Pons (tissue), 1 donor: Measurements from ENCODE around the gene GLIS1.

Experiments used
- DNase-seq: peaks from one replicate; pipeline ENCODE4 v3.0.0-alpha.2; 2016; ENCODE audit warnings: low spot score

Gene GLIS1

DNA sequence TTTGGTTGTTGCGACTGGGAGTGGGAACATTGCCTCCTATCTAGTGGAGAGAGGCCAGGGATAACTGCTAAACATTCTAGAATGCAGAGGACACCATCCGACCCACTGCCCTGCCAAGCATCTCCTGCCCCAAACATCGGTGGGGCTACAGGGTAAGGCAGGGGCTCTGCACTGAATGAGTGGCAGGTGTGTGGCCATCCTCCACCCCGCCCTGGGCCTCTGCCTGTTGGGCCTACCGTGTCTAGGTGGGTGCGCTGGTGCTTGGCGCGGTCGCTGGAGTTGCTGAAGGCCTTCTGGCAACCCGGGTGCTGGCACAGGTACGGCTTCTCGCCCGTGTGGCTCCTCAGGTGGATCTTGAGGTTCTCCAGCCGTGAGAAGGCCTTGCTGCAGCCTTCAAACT lies 209.4 kb downstream of the GLIS1 start:
- no peak for DNase-seq

GRCh38 chr1:53527368-53527767 lies 211.6 kb downstream of the GLIS1 start:
- no peak for DNase-seq

DNA sequence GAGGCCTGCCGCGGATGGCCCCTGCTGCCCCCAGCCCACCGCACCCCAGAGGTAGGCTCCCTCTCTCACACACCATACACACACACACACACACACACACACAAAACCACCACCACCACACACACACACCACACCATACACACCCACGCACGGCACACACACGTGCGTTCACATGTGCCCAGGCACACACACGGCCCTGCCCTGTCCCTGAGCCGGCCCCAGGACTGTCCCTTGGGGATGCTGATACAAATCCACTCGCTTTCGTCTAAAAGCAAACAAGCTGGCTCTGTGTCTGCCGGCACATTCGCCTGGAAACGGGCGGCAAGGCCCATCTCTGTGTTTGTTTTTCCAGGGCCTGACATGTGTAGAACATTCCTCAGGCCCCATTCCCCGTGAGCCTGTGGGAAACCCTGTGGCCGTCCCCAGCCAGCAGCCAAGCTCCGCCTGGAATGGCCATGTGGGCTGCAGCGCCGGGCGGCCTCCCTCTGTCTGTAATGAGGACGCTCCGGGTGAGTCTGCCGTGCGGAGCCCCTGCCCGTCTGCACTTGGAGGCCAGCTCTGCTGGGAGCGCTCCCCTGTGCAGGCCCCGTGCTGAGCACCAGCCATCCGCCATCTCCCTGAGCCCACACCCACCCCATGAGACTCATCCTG lies 212.4 kb downstream of the GLIS1 start:
- no peak for DNase-seq

DNA sequence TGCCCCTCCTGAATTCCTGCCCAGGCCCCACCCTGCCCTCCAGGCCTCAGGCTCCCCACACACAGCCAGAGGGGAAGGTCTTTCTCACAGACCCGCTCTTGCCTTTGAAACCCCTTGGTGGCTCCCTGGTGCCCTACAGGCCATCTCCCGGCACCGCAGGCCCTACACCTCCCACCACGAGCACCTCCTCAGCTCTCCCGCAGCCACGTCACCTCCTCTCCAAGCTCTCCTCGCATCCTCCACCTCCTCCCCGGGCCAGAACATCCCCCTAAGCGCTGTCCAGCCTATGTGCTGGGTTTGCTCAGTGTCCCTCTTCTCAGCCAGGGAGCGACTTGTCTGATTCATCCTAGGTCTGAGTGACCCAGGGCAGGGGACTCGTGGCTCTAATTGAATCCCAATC lies 213.4 kb downstream of the GLIS1 start:
- no peak for DNase-seq

- peak; percentile 5 for DNase-seq
Measured at GRCh38 chr1:53524428-53525375, 214.3 kb downstream of the GLIS1 start.

GRCh38 chr1:53521924-53522552 lies 216.9 kb downstream of the GLIS1 start:
- no peak for DNase-seq

GRCh38 chr1:53520481-53520880 lies 218.5 kb downstream of the GLIS1 start:
- DNase-seq, result no peak

- no peak for DNase-seq
Measured at GRCh38 chr1:53519421-53519820, 219.5 kb downstream of the GLIS1 start.

DNA sequence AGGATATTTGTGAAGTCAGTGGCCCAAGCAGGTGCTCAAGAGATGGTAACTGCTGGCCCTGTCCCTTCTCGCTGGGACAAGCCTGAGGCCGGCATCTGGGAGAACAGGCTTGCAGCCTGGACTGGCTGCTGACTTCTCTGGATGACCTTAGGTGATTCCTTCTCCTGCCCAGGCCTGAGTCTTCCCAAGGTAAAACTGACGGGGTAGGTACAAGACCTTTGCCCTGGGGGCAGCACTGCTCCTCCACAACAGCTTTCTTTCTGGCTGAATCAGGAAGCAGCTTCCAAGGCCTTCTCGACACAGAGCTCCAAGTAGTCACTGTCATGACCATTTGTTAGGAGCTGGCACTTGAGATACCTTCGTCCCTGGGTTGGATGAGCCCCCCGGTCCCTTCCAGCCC lies 220.2 kb downstream of the GLIS1 start:
- no peak for DNase-seq

DNA sequence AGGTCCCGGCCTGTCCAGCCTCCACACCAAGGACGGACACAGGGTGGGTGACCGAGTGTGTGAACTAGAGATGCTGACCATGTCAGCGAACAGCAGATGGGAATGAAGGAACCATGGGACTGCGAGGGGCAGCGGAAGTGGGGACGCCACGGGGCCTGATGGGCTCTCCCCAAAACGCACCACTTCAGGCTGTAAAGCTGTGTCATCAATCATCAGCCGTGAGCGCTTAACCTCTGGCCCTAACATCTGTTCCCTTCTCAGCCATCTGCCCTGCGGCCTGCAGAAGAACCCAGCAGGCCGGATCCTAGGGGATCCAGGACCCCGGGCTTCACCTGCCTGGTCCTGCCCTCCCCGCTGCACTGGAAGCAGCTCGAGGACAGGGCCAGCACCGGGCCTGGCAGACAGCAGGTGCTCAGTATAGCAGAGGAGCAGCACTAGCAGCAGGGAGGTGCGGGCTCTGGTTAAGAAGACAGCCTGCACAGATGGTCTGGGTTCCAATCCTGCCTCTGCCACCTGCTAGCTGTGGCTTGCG lies 221.1 kb downstream of the GLIS1 start:
- DNase-seq, result no peak

- no peak for DNase-seq
Measured at GRCh38 chr1:53517109-53517508, 221.9 kb downstream of the GLIS1 start.

DNA sequence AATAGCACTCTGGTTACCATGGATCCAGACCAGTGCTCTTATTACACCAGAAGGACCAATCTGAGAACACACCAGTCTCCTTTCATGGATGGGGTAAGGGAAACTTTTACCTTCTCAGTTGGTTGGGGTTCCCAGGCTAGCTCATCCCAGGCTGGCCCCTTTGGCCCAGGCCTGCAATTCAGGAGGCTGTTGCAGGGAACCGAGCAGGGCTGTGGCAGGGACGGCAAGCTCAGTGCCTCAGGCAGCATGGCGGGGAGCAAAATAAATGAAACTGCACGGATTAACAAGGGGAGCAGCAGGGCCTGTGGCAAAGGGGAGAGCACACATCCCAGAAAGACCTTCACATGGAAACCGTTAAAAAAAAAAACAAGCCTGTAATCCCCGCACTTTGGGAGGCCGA lies 222.8 kb downstream of the GLIS1 start:
- no peak for DNase-seq

GRCh38 chr1:53514436-53514835 lies 224.5 kb downstream of the GLIS1 start:
- no peak for DNase-seq

GRCh38 chr1:53513846-53514245 lies 225.1 kb downstream of the GLIS1 start:
- DNase-seq, result no peak

DNA sequence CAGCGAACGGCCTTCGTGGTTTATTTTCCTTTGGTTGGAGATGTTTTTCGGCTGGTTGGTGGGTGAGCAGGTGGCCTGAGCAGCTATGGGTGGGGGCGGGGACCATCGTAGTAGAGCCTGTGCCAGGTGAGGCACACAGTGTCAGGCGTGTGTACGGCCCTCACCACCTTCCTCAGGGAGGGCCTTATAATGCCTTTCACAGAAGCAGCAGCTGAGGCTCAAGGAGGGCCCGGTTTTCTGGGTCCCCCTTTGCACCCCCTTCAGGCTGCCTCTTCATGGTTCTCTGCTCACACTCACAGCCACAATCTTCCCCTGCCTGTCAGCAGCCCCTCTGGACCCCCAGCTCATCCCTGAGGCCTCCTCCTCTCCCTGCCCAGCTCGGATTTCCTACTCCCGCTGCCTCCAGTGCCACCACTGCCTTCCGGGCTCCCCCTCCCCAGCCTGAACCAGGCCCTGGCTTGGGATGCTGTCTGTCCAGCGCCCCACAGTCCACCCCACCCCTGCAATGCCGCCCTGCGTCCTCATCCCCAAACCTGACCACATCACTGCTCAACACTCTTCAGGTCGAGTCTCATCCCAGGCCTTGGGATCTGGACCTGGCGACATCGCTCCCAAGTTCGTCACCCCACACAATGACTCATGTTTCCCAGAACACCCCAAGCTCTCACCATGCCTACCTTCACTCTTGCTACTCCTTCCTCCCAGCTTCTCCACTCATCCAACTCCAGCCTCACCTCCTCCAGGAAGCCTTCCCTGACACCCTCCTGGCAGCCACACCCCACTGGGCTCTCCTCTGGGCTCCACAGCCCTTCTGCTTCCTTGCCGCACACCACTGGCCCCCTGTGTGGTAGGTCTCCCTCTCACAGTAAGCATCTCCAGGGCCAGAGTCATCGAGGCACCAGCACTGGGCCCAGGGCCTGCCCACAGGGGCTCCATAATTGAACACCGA lies 225.9 kb downstream of the GLIS1 start:
- no peak for DNase-seq

DNA sequence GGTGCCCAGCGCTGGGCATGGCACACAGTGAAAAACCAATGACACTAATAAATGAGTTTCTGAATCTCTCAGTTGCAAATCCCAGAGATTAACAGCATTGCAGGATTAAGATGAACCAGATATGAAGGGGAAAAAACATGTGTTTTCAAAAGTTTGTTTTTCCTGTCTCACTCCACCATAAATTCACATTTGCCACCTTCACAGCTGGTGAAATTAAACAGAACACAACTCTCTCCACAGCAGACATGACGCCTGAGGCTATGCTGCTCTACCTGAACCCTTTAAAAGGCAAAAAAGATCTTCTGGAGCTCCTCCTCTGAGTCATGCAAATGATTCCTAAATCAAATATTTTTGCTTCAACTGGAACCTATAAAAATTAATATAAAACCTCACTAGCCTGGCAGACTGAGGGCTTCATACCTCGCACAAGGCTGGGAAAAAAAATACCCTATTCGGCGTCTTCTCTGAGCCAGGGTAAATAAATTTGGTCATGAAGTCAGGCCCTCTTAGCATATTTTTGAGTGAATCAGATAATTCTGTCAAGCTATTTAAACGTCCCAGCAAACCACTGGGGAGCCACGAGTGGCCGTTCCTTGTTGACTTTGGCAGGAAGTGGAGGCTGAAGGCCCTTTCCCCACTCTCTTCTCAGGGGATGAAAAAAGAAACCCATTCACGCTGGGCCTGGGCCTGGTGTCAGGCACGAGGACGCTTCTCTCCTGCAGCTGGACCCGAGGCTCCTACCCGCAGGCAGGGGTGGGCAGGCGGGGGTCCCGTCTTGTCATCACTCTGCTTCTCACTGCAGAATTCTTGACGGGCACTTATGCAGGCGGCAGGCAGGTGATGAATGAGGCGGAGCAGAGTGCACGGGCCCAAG lies 226.8 kb downstream of the GLIS1 start:
- DNase-seq, result peak; percentile 5

GRCh38 chr1:53511323-53511932 lies 227.5 kb downstream of the GLIS1 start:
- no peak for DNase-seq

GRCh38 chr1:53510215-53510614 lies 228.7 kb downstream of the GLIS1 start:
- DNase-seq, result no peak

DNA sequence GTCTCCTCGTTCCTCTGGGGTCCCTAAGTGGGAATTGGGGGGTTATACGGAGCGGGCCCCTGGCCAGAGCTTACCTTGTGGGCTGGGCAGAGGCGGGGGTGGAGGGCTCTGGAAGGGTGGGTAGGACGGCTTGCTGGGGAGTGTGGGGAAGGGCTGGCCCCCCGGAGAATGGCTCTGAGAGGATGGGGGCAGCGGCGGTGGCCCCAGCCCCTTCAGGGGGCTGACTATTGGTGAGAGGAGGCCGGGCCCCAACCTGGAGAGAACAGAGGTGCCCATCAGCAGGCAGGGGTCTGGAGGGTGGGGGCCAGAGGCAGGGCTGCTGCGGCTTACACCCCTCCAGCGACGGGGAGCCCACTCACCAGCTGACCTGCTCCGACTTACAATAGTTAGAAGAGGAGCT lies 229.2 kb downstream of the GLIS1 start:
- DNase-seq, result no peak
